EH (cell line): ENCODE data around the gene LINGO1.

Experiments used
- DNase-seq: peaks from one replicate; pipeline ENCODE4 v3.0.0-alpha.2; 2015; ENCODE audit warnings: low read depth

The LINGO1 gene

DNA sequence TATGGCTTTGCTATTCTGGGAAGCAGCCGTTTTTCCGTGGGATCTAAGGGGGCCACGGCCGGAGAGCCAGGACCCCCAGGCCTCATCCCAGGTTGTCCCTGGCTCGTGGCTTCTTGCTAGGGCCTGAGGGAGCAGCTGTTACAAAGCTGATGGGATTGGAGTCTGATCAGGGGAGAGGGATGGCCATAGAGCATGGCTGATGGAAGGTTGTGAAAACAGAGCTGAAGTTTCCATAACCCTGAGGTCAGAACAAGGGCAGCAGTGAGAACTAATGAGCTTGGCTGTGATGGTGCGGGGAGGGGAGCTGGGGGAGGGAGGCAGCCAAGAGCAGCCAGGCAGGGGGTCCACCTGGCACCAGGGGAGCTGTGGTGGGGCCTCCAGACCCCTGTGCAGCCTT lies 63.0 kb downstream of the LINGO1 start:
- no peak for DNase-seq

DNA sequence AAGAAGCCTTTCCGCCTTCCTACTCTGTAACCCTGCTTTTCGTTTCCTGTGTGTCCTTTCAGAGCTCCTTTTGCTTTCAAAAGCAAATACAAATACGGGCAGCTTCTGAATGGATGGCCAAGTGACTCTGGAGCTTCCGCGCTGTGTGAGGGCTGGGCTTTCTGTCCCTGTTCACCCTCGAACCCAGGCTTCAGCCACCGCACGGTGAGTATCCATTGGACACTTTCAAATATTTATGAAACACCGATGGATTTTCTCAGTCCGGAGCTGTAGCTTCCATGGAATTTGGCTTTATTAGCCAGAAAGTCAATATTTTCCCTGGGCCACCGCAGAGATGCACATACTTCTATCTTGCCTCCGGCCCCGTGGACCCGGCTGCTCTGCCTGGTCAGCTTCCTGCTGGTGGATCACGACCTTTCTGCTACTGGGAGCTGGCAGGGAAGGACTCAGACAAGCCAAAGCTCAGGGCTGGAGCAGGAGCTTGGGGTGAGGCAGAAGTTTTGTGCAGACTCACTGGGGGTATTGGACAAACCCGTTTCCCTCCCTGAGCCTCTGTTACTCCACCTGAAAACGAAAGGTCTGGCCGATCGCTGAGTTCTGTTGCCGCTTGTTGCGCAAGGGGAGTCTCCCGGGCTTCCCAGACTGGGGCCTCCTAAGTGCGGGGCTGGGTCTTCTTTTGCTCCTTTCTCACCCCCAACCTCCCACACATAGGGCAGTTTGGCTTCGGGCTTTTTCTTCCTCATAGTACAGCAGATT lies 63.6 kb downstream of the LINGO1 start:
- peak; percentile 26 for DNase-seq

DNA sequence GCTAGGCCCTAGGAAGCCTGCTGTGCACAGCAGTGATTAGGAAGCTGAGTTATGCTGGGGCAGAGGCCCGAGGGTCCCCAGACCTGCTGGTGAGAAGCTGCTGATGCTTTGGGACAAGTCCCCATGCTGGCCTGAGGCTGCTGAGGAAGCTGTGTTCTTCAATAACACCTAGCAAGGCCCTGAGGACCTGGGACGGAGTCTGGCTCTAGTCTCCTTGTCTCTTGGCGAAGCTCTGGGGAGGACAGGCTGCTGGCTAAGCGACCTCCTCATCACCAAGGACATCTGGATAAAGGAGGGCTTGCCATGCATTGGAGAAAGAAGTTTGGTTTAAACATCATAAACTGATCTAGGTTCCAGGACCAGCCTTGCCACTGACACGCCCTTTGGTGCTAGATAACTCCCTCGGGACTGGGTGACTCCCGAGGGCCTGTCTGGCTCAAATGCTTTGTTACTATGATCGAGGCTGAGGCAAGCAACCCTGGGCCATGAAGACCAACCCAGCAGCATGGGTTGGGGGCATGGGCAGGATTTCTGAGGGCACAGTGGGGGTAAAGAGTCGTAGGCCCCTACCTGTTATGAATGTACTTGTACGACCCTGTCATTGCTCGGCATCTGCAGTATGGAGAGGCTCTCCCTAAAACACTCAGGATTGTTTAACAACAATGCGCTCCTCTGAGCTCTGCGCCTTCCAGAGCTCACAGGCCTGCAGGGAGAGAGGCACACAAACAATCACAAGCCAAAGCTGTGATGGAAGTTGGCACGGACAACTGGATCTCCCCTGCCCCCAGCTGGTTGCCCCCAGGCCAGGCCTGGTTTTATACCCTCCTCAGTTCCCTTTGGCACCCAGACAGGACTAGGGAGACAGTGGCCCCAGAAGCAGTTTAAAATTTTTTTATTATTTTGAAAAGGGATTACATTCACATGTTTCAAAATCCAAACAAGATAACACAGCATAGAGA lies 64.4 kb downstream of the LINGO1 start:
- no peak for DNase-seq

DNA sequence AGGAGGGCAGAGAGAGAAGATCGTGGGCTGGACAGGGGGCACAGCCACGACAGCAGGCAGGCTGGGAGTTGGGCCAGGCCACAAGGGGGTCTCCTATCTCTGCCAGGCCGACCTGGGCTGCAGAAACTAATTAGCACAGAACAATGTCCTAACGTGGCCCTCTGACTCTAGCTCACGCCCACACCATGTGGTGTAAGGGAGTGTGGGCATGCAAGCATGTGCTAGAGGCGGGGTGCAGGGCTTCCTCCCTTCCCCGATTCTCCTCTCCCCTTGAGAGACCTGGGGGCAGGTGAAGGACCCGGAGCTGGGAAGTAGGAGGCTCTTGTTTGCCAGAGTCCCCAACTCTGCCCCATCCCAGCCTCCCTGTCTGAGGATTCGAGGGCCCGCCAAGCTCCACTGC lies 65.5 kb downstream of the LINGO1 start:
- DNase-seq: no peak

DNA sequence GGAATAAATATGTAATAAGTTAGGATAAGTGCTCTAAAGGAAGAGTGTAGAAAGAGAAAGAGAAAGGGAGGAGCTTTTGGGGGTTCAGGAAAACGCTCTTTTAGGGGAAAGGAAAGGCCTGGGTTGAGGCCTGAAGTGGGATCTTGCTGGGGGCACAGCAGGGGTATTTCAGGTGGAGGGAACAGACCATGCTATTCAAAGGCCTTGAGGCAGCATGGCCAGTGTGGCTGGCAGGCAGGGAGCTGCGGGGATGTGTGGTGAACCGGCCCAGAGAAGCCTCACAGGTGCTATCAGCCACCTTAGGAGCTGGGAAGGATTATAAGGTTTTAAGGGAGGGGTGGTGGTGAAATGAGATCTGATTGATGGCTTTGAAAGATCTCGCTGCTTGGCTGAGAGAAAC lies 66.6 kb downstream of the LINGO1 start:
- DNase-seq: no peak

DNA sequence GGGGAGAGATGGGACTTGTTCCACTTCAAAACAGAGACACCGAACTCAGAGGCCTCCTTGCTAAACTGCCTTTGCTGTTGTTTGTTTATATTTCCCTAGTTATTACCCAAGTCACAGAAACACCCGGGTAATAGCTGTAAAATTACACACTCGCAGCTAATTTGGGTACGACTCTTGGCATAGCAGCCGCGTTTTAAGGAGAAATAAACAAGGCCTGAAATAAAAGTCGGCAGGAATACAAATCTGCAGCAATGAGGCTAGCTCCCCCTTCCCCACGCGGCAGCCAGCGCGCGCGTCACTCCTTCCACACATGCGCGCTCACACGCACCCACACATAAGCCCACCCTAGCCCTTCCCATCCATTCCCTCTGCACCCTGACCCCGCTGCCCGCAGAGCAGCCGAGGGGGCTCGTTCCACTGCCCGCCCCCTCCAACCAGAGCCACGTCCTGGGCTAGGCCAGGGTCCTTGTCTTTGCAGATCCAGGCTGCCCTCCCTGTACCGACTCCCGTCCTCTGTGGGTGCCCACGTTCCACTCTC lies 67.3 kb downstream of the LINGO1 start:
- DNase-seq: no peak

DNA sequence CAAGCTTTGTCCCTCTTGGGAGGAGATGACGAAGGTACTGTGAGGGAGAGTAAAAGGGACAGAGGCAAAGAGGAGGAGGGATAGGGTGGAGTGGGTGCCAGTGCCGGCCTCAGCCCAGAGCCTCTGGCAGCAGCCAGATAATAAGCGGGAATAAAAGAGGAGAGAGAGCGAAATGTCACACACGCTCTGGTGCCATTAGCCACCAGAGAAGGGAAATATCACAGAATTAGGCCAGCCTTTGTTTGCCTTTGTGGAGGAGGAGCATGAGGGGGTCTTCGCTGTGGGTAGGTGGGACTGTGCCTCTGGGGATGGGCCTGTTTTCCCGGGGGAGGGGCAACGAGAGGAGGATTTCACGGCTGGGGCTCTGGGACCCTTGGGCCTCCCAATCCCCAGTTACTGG lies 67.8 kb downstream of the LINGO1 start:
- DNase-seq: no peak

DNA sequence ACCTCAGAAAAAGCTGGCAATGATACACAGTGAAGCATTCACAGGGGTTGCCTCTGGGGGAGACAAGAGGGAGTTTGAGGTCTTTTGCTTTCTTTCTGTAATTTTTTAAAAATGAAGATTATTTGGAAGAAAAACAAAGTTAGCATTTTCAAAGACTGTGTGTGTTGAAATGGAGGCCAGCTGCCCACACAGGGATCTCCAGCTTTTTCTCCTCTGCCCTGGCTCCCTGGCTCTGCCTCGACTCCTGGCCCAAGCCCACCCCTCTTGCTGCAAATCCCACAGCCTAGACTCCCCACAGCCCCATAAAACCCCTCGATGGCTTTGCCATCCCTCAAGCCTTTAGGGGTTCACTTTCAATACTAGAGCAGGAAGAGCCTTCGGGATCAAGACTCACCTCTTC lies 68.4 kb downstream of the LINGO1 start:
- no peak for DNase-seq

DNA sequence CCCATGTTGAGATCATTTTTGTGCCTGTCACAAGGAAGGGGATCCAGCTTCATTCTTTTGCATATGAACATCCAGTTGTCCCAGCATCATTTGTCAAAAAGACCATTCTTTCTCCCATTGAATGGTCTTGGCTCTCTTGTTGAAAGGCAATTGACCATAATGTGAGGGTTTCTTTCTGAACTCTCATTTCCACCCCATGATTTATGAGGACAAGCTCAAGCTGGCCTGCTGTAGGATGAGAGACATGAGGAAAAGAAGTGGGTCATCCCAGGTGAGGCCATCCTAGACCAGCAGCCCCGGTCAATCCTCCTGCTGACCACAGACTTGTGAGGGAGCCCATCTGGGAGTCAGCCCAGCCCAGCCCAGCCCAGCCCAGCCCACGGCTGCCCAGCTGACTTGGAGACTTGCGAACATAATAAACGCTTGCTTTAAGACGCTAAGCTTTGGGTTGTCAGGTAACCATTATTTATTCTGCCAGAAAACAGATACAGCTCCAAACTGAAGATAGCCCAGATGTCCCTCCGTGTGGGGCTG lies 69.0 kb downstream of the LINGO1 start:
- no peak for DNase-seq
